B cell (primary cell): ENCODE data around the gene CAPZB. TPM values are rescaled to one million over a fixed set of nuclear protein-coding genes. Genes with fewer than 3 reads are reported as not detected.
"Not testable (repeated sequence)": the region's sequence is repeated elsewhere in the genome, so short reads cannot be mapped to it uniquely, and the experiment has no call there.

Experiments
- ATAC-seq: fragments of 200-7000 bp; cut with Tn5 transposase; one replicate; pipeline ENCODE4 v1.10.0; 2021; ENCODE audit warnings: low read depth, mild to moderate bottlenecking, moderate number of reproducible peaks, moderate library complexity
- CTCF ChIA-PET: fragments of 350-600 bp; sonication (Branson Sonifier 250); formaldehyde crosslinking; loops from one replicate; lab custom pipeline; 2021; ENCODE audit warnings: antibody characterized with exemption, inconsistent platforms; lab: Charles Lee
- POLR2A ChIA-PET: fragments of 350-600 bp; sonication (Branson Sonifier 250); formaldehyde crosslinking; loops from one replicate; lab custom pipeline; 2021; ENCODE audit warnings: antibody characterized with exemption; lab: Charles Lee
- DNase-seq: peaks from one replicate; pipeline ENCODE4 v3.0.0; 2013
- H2AFZ ChIP-seq: 2 replicates; pipeline ENCODE4 v1.6.1; 2012; ENCODE audit warnings: mild to moderate bottlenecking, low read depth, low read length; ENCODE audit not compliant: insufficient read depth, poor library complexity, severe bottlenecking
- H3K27ac ChIP-seq, 2 donors: 1 replicate in 1 of 2; 2 replicates in 1 of 2; pipeline ENCODE4 v1.5.1; 2012 to 2013; ENCODE audit warnings: low read length in 2 of 2, mild to moderate bottlenecking in 2 of 2, moderate library complexity in 1 of 2
- H3K27me3 ChIP-seq, 4 experiments: fragments of 200-600 bp in 1 of 4; sonication (generic) in 1 of 4; replicated peaks in 1 of 4; 1 replicate in 2 of 4; 2 replicates in 2 of 4; pipeline versions ENCODE4 v1.6.1 to v1.7.0; 2013 to 2016; ENCODE audit warnings: low read length in 3 of 4, mild to moderate bottlenecking in 2 of 4, mixed read lengths in 1 of 4, moderate library complexity in 1 of 4; ENCODE audit not compliant: insufficient read depth in 4 of 4, control insufficient read depth in 3 of 4; ENCODE audit errors: control extremely low read depth in 1 of 4
- H3K36me3 ChIP-seq, 2 experiments: replicated peaks in 1 of 2; 1 replicate in 1 of 2; 2 replicates in 1 of 2; pipeline versions ENCODE4 v1.6.1 to v1.7.1; 2013; ENCODE audit warnings: low read length in 1 of 2; ENCODE audit not compliant: insufficient read depth in 2 of 2, control insufficient read depth in 1 of 2; ENCODE audit errors: control extremely low read depth in 1 of 2, extremely low read depth in 1 of 2
- H3K4me1 ChIP-seq, 2 donors: fragments of 200-600 bp in 1 of 2; sonication (generic) in 1 of 2; 1 replicate in 1 of 2; 2 replicates in 1 of 2; pipeline versions ENCODE4 v1.5.1 to v1.6.1; 2013 to 2017; ENCODE audit warnings: low read length in 2 of 2; ENCODE audit not compliant: control insufficient read depth in 2 of 2, insufficient read depth in 2 of 2
- H3K4me2 ChIP-seq: replicated peaks from 2 replicates; pipeline ENCODE3; 2012; ENCODE audit warnings: mild to moderate bottlenecking, low read depth, low read length; ENCODE audit not compliant: poor library complexity, severe bottlenecking
- H3K4me3 ChIP-seq, 5 experiments: fragments of 200-600 bp in 1 of 5; sonication (generic) in 1 of 5; 1 replicate in 3 of 5; 2 replicates in 2 of 5; pipeline versions ENCODE4 v1.5.1 to v1.7.0; 2011 to 2016; ENCODE audit warnings: low read length in 4 of 5, mild to moderate bottlenecking in 4 of 5, low read depth in 2 of 5, control low read depth in 1 of 5, moderate library complexity in 1 of 5; ENCODE audit not compliant: insufficient read depth in 1 of 5; ENCODE audit errors: control extremely low read depth in 1 of 5, extremely low read depth in 1 of 5
- H3K79me2 ChIP-seq: fragments of 200-600 bp; sonication (generic); one replicate; pipeline ENCODE4 v1.6.0; 2016; ENCODE audit warnings: low read length; ENCODE audit not compliant: control insufficient read depth, insufficient read depth
- H3K9ac ChIP-seq: fragments of 200-600 bp; sonication (generic); 2 replicates; pipeline ENCODE4 v1.6.1; 2017; ENCODE audit warnings: mild to moderate bottlenecking, low read length, moderate library complexity
- H3K9me3 ChIP-seq, 3 donors: one replicate each; pipeline versions ENCODE4 v1.6.1 to v1.7.1; 2013; ENCODE audit warnings: low read length in 2 of 3; ENCODE audit not compliant: control insufficient read depth in 2 of 3, insufficient read depth in 1 of 3; ENCODE audit errors: control extremely low read depth in 1 of 3
- H4K20me1 ChIP-seq: 2 replicates; pipeline ENCODE4 v1.6.0; 2012; ENCODE audit warnings: mild to moderate bottlenecking, low read length; ENCODE audit not compliant: insufficient read depth, control insufficient read depth, poor library complexity, severe bottlenecking
- H3K27ac Mint-ChIP-seq: one replicate; pipeline ENCODE4 v1.8.0; 2021; ENCODE audit warnings: mixed read lengths
- H3K27me3 Mint-ChIP-seq: one replicate; pipeline ENCODE4 v1.8.0; 2021; ENCODE audit warnings: mixed read lengths
- H3K4me1 Mint-ChIP-seq: one replicate; pipeline ENCODE4 v1.8.0; 2021; ENCODE audit warnings: mixed read lengths
- H3K4me3 Mint-ChIP-seq: one replicate; pipeline ENCODE4 v1.8.0; 2021; ENCODE audit warnings: mixed read lengths
- H3K9me3 Mint-ChIP-seq: one replicate; pipeline ENCODE4 v1.8.0; 2022; ENCODE audit warnings: mixed read lengths; ENCODE audit not compliant: insufficient read depth
- EZH2 ChIP-seq: IDR thresholded peaks from 2 replicates; pipeline ENCODE4 v1.6.1; 2012; ENCODE audit warnings: borderline replicate concordance, low read depth, mild to moderate bottlenecking, moderate library complexity, low read length; ENCODE audit not compliant: insufficient read depth, poor library complexity, severe bottlenecking
- WGBS: methylation state at CpG from one replicate; pipeline ENCODE4 v1.1.5; 2013; ENCODE audit warnings: missing lambda C conversion rate; ENCODE audit not compliant: insufficient coverage; 5-methylcytosine and 5-hydroxymethylcytosine counted together
- intact Hi-C: fragments of 100-400 bp; cut with micrococcal nuclease; formaldehyde crosslinking; loops from one replicate; pipeline ENCODE4 v1.10.0; 2022
- polyA plus RNA-seq: library from polyadenylated mRNA; depleted of rRNA; stranded (reverse); fragments of >200 nt; gene quantifications from 2 replicates; pipeline ENCODE4 v1.2.3, GENCODE V29; 2012
- total RNA-seq, 2 donors: library from RNA; stranded (reverse); fragments of 120-200 nt in 1 of 2; gene quantifications; 1 replicate in 1 of 2; 2 replicates in 1 of 2; pipeline versions ENCODE4 v1.2.3 to v1.2.4, GENCODE V29; 2013 to 2022
- TF ChIP-seq, protein P1 (sequence below): fragments of 200-600 bp; IDR thresholded peaks from one replicate; pipeline ENCODE4 v1.8.0; 2022; ENCODE audit warnings: antibody characterized with exemption, mild to moderate bottlenecking

CAPZB gene
- total and polyA plus RNA-seq, 2 donors (not counting 1 experiment from before 2014, with no cell fraction given): 126 to 193 TPM

DNA sequence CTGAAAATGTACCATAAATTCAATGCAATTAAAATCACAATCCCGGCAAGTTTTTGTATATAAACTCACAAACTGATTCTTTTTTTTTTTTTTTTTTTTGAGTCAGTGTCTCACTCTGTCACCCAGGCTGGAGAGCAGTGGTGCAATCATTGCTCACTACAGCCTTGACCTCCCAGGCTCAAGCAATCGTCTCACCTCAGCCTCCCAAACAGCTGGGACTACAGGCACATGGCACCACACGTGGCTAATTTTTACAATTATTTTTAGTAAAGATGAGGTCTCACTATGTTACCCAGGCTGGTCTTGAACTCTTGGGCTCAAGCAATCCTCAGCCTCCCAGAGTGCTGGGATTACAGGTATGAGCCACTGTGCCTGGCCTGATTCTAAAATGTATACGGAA is 12.1 kb upstream of the CAPZB start:
- H3K4me3 ChIP-seq, H3K27ac Mint-ChIP-seq, CTCF ChIA-PET, H4K20me1 ChIP-seq, H2AFZ ChIP-seq, H3K79me2 ChIP-seq, DNase-seq, H3K9me3 Mint-ChIP-seq, H3K36me3 ChIP-seq, H3K9ac ChIP-seq, intact Hi-C loops, H3K4me2 ChIP-seq, H3K27me3 ChIP-seq, H3K4me3 Mint-ChIP-seq, H3K9me3 ChIP-seq, H3K27ac ChIP-seq, ATAC-seq, POLR2A ChIA-PET, H3K4me1 ChIP-seq, H3K27me3 Mint-ChIP-seq, H3K4me1 Mint-ChIP-seq: not testable (repeated sequence)
- WGBS: 86% methylated on average over 1 of the region's 4 CpGs

DNA sequence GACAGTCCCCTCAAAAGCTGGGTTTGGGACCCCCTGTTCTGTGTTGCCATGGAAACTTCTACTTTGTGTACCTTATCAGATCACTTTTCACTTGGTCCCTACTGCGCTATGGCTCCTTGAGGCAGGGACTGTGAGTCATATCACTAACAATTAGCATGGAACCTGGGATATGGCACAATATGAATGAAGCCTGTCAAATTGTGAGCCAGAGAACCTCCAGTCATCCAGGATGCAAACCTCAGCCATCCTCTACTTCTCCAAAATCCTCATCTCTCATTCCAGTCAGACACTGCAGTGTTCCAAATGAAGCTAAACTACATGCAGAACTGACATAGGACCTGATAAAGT is 11.2 kb upstream of the CAPZB start:
- Histone ChIP-seq H3K79me2 (no peaks in the 10 kb centered on the region), H3K27me3 (no peaks in the 10 kb centered on the region), H3K9ac (no peak overlapping the region), H3K9me3 (no peaks in the 10 kb centered on the region), H3K4me2 (no peak overlapping the region), H4K20me1 (no peaks in the 10 kb centered on the region), H3K27ac (no peak overlapping the region), H3K4me3 (no peak overlapping the region), H3K36me3 (no peaks in the 10 kb centered on the region), H3K4me1 (no peaks in the 10 kb centered on the region), H2AFZ (no peak overlapping the region)
- CTCF ChIA-PET: no interaction called here
- H3K4me3 Mint-ChIP-seq: no peak overlapping the region
- no peak for TF ChIP-seq EZH2
- TF ChIP-seq, protein P1, sequence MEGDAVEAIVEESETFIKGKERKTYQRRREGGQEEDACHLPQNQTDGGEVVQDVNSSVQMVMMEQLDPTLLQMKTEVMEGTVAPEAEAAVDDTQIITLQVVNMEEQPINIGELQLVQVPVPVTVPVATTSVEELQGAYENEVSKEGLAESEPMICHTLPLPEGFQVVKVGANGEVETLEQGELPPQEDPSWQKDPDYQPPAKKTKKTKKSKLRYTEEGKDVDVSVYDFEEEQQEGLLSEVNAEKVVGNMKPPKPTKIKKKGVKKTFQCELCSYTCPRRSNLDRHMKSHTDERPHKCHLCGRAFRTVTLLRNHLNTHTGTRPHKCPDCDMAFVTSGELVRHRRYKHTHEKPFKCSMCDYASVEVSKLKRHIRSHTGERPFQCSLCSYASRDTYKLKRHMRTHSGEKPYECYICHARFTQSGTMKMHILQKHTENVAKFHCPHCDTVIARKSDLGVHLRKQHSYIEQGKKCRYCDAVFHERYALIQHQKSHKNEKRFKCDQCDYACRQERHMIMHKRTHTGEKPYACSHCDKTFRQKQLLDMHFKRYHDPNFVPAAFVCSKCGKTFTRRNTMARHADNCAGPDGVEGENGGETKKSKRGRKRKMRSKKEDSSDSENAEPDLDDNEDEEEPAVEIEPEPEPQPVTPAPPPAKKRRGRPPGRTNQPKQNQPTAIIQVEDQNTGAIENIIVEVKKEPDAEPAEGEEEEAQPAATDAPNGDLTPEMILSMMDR: no peak
- no peak overlapping the region for H3K27ac Mint-ChIP-seq
- POLR2A ChIA-PET: no interaction called here
- H3K9me3 Mint-ChIP-seq: no peaks in the 10 kb centered on the region
- H3K27me3 Mint-ChIP-seq: peaks cover 4% of the 10 kb centered on the region
- 100% methylated on average over 1 of the region's 1 CpG for WGBS
- intact Hi-C loops: no loop called here
- DNase-seq (no peak), ATAC-seq (no peak)
- H3K4me1 Mint-ChIP-seq: peaks cover under 1% of the 10 kb centered on the region
